HepG2 (cell line): ENCODE data around the gene PAQR5. TPM values are rescaled to one million over a fixed set of nuclear protein-coding genes. Genes with fewer than 3 reads are reported as not detected.

Experiments
- ARNTL ChIP-seq: sonication (generic); formaldehyde crosslinking; IDR thresholded peaks from 2 replicates; pipeline ENCODE4 v1.4.0; 2020; ENCODE audit warnings: mild to moderate bottlenecking, missing genetic modification reagents
- CEBPG ChIP-seq: IDR thresholded peaks from 2 replicates; pipeline ENCODE4 v1.6.1; 2016
- DRAP1 ChIP-seq: IDR thresholded peaks from 2 replicates; pipeline ENCODE4 v1.6.1; 2016; ENCODE audit warnings: missing genetic modification reagents, missing compliant biosample characterization
- EED ChIP-seq: sonication (generic); formaldehyde crosslinking; IDR thresholded peaks from 2 replicates; pipeline ENCODE4 v1.5.0; 2020; ENCODE audit warnings: mild to moderate bottlenecking, missing genetic modification reagents
- ETV5 ChIP-seq: IDR thresholded peaks from 2 replicates; pipeline ENCODE4 v1.6.1; 2018; ENCODE audit warnings: missing biosample characterization, missing genetic modification reagents, inconsistent platforms, borderline replicate concordance
- HNRNPLL ChIP-seq: fragments of 200-400 bp; formaldehyde crosslinking; IDR thresholded peaks from 2 replicates; pipeline ENCODE4 v1.6.1; 2017; ENCODE audit warnings: mild to moderate bottlenecking, low read depth, low read length; ENCODE audit not compliant: poor library complexity, severe bottlenecking
- IRF9 ChIP-seq: sonication (generic); formaldehyde crosslinking; IDR thresholded peaks from 2 replicates; pipeline ENCODE4 v1.8.0; 2022; ENCODE audit warnings: missing genetic modification reagents, mild to moderate bottlenecking, borderline replicate concordance
- JDP2 ChIP-seq: sonication (generic); formaldehyde crosslinking; IDR thresholded peaks from 2 replicates; pipeline ENCODE4 v1.8.1; 2022; ENCODE audit warnings: missing genetic modification reagents, borderline replicate concordance
- MAF1 ChIP-seq: sonication (generic); formaldehyde crosslinking; IDR thresholded peaks from 2 replicates; pipeline ENCODE4 v1.5.0; 2020; ENCODE audit warnings: missing genetic modification reagents, borderline replicate concordance
- MATR3 ChIP-seq: sonication (generic); formaldehyde crosslinking; IDR thresholded peaks from 2 replicates; pipeline ENCODE4 v1.4.0; 2020; ENCODE audit warnings: missing genetic modification reagents
- MXD4 ChIP-seq: IDR thresholded peaks from 2 replicates; pipeline ENCODE4 v1.6.1; 2016; ENCODE audit warnings: mild to moderate bottlenecking, missing biosample characterization, missing genetic modification reagents
- RFX1 ChIP-seq: fragments of 450-650 bp; IDR thresholded peaks from 2 replicates; pipeline ENCODE4 v1.6.1; 2017
- SNAPC5 ChIP-seq: sonication (generic); formaldehyde crosslinking; IDR thresholded peaks from 2 replicates; pipeline ENCODE4 v1.8.1; 2023; ENCODE audit warnings: mild to moderate bottlenecking, missing genetic modification reagents, borderline replicate concordance
- SRY ChIP-seq: sonication (generic); formaldehyde crosslinking; IDR thresholded peaks from 2 replicates; pipeline ENCODE4 v1.8.0; 2022; ENCODE audit warnings: mild to moderate bottlenecking, missing genetic modification reagents
- ZMYM4 ChIP-seq: sonication (generic); formaldehyde crosslinking; IDR thresholded peaks from 2 replicates; pipeline ENCODE4 v1.8.1; 2023; ENCODE audit warnings: mild to moderate bottlenecking, missing genetic modification reagents
- ZNF263 ChIP-seq: sonication (generic); formaldehyde crosslinking; IDR thresholded peaks from 2 replicates; pipeline ENCODE4 v1.4.0; 2020; ENCODE audit warnings: missing genetic modification reagents
- ZNF354B ChIP-seq: sonication (generic); formaldehyde crosslinking; IDR thresholded peaks from 2 replicates; pipeline ENCODE4 v1.8.0; 2022; ENCODE audit warnings: mild to moderate bottlenecking, missing genetic modification reagents
- ZNF414 ChIP-seq: sonication (generic); formaldehyde crosslinking; IDR thresholded peaks from 2 replicates; pipeline ENCODE4 v1.5.0; 2020; ENCODE audit warnings: missing genetic modification reagents
- ZNF441 ChIP-seq: sonication (generic); formaldehyde crosslinking; IDR thresholded peaks from 2 replicates; pipeline ENCODE4 v1.7.0; 2021; ENCODE audit warnings: missing genetic modification reagents, borderline replicate concordance
- ZNF788 ChIP-seq: sonication (generic); formaldehyde crosslinking; IDR thresholded peaks from 2 replicates; pipeline ENCODE4 v1.5.0; 2020; ENCODE audit warnings: mild to moderate bottlenecking, missing genetic modification reagents, borderline replicate concordance
- polyA plus RNA-seq, 8 experiments: library from polyadenylated mRNA; depleted of rRNA in 3 of 8; stranded (reverse) in 7 of 8; unstranded in 1 of 8; fragments of >200 nt; fragmentation: Illumina TruSeq in 4 of 8; extraction: Trizol in 4 of 8; gene quantifications; 2 replicates each; pipeline versions ENCODE4 v1.2.1 to v1.2.3, GENCODE V29; 2011 to 2016; ENCODE audit warnings: low read depth in 4 of 8, missing spikeins in 1 of 8, mixed read lengths in 1 of 8; ENCODE audit not compliant: insufficient read depth in 1 of 8
- total RNA-seq, 5 experiments: library from RNA; depleted of rRNA; stranded (reverse); fragments of >200 nt; fragmentation: Illumina TruSeq; extraction: Trizol; gene quantifications; 2 replicates each; pipeline ENCODE4 v1.2.3, GENCODE V29; 2016; ENCODE audit warnings: low read depth in 1 of 5
- TF ChIP-seq, protein P1 (sequence below): sonication (generic); formaldehyde crosslinking; IDR thresholded peaks from 2 replicates; pipeline ENCODE4 v1.4.0; 2020; ENCODE audit warnings: missing genetic modification reagents

The PAQR5 gene
- total and polyA plus RNA-seq, 2 of the 13 experiments (the other 11 are each of a cell fraction or from before 2014, with no cell fraction given) = 0.53 to 1.3 TPM

- TF ChIP-seq, protein P1, sequence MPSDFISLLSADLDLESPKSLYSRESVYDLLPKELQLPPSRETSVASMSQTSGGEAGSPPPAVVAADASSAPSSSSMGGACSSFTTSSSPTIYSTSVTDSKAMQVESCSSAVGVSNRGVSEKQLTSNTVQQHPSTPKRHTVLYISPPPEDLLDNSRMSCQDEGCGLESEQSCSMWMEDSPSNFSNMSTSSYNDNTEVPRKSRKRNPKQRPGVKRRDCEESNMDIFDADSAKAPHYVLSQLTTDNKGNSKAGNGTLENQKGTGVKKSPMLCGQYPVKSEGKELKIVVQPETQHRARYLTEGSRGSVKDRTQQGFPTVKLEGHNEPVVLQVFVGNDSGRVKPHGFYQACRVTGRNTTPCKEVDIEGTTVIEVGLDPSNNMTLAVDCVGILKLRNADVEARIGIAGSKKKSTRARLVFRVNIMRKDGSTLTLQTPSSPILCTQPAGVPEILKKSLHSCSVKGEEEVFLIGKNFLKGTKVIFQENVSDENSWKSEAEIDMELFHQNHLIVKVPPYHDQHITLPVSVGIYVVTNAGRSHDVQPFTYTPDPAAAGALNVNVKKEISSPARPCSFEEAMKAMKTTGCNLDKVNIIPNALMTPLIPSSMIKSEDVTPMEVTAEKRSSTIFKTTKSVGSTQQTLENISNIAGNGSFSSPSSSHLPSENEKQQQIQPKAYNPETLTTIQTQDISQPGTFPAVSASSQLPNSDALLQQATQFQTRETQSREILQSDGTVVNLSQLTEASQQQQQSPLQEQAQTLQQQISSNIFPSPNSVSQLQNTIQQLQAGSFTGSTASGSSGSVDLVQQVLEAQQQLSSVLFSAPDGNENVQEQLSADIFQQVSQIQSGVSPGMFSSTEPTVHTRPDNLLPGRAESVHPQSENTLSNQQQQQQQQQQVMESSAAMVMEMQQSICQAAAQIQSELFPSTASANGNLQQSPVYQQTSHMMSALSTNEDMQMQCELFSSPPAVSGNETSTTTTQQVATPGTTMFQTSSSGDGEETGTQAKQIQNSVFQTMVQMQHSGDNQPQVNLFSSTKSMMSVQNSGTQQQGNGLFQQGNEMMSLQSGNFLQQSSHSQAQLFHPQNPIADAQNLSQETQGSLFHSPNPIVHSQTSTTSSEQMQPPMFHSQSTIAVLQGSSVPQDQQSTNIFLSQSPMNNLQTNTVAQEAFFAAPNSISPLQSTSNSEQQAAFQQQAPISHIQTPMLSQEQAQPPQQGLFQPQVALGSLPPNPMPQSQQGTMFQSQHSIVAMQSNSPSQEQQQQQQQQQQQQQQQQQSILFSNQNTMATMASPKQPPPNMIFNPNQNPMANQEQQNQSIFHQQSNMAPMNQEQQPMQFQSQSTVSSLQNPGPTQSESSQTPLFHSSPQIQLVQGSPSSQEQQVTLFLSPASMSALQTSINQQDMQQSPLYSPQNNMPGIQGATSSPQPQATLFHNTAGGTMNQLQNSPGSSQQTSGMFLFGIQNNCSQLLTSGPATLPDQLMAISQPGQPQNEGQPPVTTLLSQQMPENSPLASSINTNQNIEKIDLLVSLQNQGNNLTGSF (CRISPR knock-in tag) = no peak
- no peak for TF ChIP-seq ZNF441 (CRISPR knock-in tag)
- peak; percentile 37 for TF ChIP-seq HNRNPLL
- TF ChIP-seq ZNF263 (CRISPR knock-in tag) = no peak
- no peak for TF ChIP-seq MATR3 (CRISPR knock-in tag)
- 0 out of 2 replicates have a peak, but pooled peaks have one; percentile 45 for TF ChIP-seq ARNTL (CRISPR knock-in tag)
- TF ChIP-seq DRAP1 (CRISPR knock-in tag) = no peak
- TF ChIP-seq JDP2 = no peak
- TF ChIP-seq CEBPG (CRISPR knock-in tag) = no peak
- no peak for TF ChIP-seq ZNF414 (CRISPR knock-in tag)
- TF ChIP-seq MAF1 (CRISPR knock-in tag) = no peak
- TF ChIP-seq ZMYM4 = no peak
- no peak for TF ChIP-seq SRY
- no peak for TF ChIP-seq RFX1
- TF ChIP-seq SNAPC5 (CRISPR knock-in tag) = no peak
- 0 out of 2 replicates have a peak, but pooled peaks have one; percentile 24 for TF ChIP-seq EED (CRISPR knock-in tag)
- peak; percentile 15; the same call in 1 of the 2 replicates for TF ChIP-seq ZNF788 (CRISPR knock-in tag)
- TF ChIP-seq ZNF354B = no peak
- TF ChIP-seq MXD4 (CRISPR knock-in tag) = peak; percentile 44; the same call in 1 of the 2 replicates
- no peak for TF ChIP-seq IRF9 (CRISPR knock-in tag)
- no peak for TF ChIP-seq ETV5 (CRISPR knock-in tag)
Observed at GRCh38 chr15:69394556-69395282, 96.0 kb downstream of the PAQR5 start (continued).
